WTC11 (cell line): ENCODE measurements around the gene OTOG. TPM values are rescaled to one million over a fixed set of nuclear protein-coding genes. Genes with fewer than 3 reads are reported as not detected.

Source experiments
- ATAC-seq: fragments of 200-7000 bp; cut with Tn5 transposase; 2 replicates; pipeline ENCODE4 v1.10.0; 2021; ENCODE audit warnings: mild to moderate bottlenecking, moderate library complexity
- CTCF ChIA-PET: fragments of 300-600 bp; sonication (Branson Sonifier 250); formaldehyde crosslinking; loops from one replicate; lab custom pipeline; 2021; ENCODE audit warnings: antibody characterized with exemption; lab: Charles Lee
- POLR2A ChIA-PET: fragments of 350-600 bp; sonication (Branson Sonifier 250); formaldehyde crosslinking; loops from one replicate; lab custom pipeline; 2021; ENCODE audit warnings: antibody characterized with exemption; lab: Charles Lee
- DNase-seq: peaks from one replicate; pipeline ENCODE4 v3.0.0; 2021; ENCODE audit warnings: low spot score
- H3K27ac Mint-ChIP-seq: 2 replicates; pipeline ENCODE4 v1.8.0; 2021; ENCODE audit warnings: mixed read lengths
- H3K27me3 Mint-ChIP-seq: 2 replicates; pipeline ENCODE4 v1.8.0; 2021; ENCODE audit warnings: low read depth, mild to moderate bottlenecking, moderate library complexity, mixed read lengths
- H3K36me3 Mint-ChIP-seq: 2 replicates; pipeline ENCODE4 v1.8.0; 2021; ENCODE audit warnings: mixed read lengths
- H3K4me1 Mint-ChIP-seq: 2 replicates; pipeline ENCODE4 v1.8.0; 2022; ENCODE audit warnings: mixed read lengths
- H3K4me3 Mint-ChIP-seq: 2 replicates; pipeline ENCODE4 v1.8.0; 2021; ENCODE audit warnings: mild to moderate bottlenecking, moderate library complexity, mixed read lengths
- H3K9me3 Mint-ChIP-seq: 2 replicates; pipeline ENCODE4 v1.8.0; 2021; ENCODE audit warnings: mixed read lengths
- ARID4B ChIP-seq: sonication (generic); formaldehyde crosslinking; IDR thresholded peaks from 2 replicates; pipeline ENCODE4 v1.8.0; 2023; ENCODE audit warnings: missing genetic modification reagents, mild to moderate bottlenecking, borderline replicate concordance
- E2F4 ChIP-seq: sonication (generic); formaldehyde crosslinking; IDR thresholded peaks from 2 replicates; pipeline ENCODE4 v1.8.1; 2022; ENCODE audit warnings: low read depth, mild to moderate bottlenecking, moderate library complexity, missing genetic modification reagents, borderline replicate concordance
- EMX1 ChIP-seq: fragments of 250-450 bp; sonication (Bioruptor Pico); IDR thresholded peaks from 2 replicates; pipeline ENCODE4 v1.8.0; 2021; ENCODE audit warnings: mild to moderate bottlenecking
- FOXJ3 ChIP-seq: sonication (generic); formaldehyde crosslinking; IDR thresholded peaks from 2 replicates; pipeline ENCODE4 v1.9.0; 2021; ENCODE audit warnings: missing genetic modification reagents, mild to moderate bottlenecking, borderline replicate concordance
- GRHL2 ChIP-seq: fragments of 250-450 bp; sonication (Bioruptor Pico); IDR thresholded peaks from 2 replicates; pipeline ENCODE4 v1.8.0; 2022; ENCODE audit warnings: mild to moderate bottlenecking, moderate library complexity; ENCODE audit not compliant: insufficient replicate concordance, severe bottlenecking
- GTF2I ChIP-seq: fragments of 250-450 bp; sonication (Bioruptor Pico); conservative IDR thresholded peaks from 2 replicates; pipeline ENCODE4 v1.4.0; 2021; ENCODE audit warnings: mild to moderate bottlenecking
- HMGXB4 ChIP-seq: sonication (generic); formaldehyde crosslinking; IDR thresholded peaks from 2 replicates; pipeline ENCODE4 v1.8.1; 2023; ENCODE audit warnings: mild to moderate bottlenecking, moderate library complexity, missing genetic modification reagents
- KAT7 ChIP-seq: sonication (generic); formaldehyde crosslinking; IDR thresholded peaks from 2 replicates; pipeline ENCODE4 v1.8.1; 2023; ENCODE audit warnings: missing genetic modification reagents, mild to moderate bottlenecking, borderline replicate concordance
- MAX ChIP-seq: sonication (generic); formaldehyde crosslinking; IDR thresholded peaks from 2 replicates; pipeline ENCODE4 v1.8.0; 2022; ENCODE audit warnings: mild to moderate bottlenecking, missing genetic modification reagents
- MXD4 ChIP-seq: fragments of 250-450 bp; sonication (Bioruptor Pico); IDR thresholded peaks from 2 replicates; pipeline ENCODE4 v1.8.0; 2021; ENCODE audit warnings: mild to moderate bottlenecking, moderate library complexity, borderline replicate concordance
- NFATC4 ChIP-seq: fragments of 250-450 bp; sonication (Bioruptor Pico); IDR thresholded peaks from 2 replicates; pipeline ENCODE4 v1.9.0; 2021; ENCODE audit warnings: mild to moderate bottlenecking
- NR2C2 ChIP-seq: sonication (generic); formaldehyde crosslinking; IDR thresholded peaks from 2 replicates; pipeline ENCODE4 v1.8.0; 2022; ENCODE audit warnings: mild to moderate bottlenecking, missing genetic modification reagents
- NR3C1 ChIP-seq: sonication (generic); formaldehyde crosslinking; conservative IDR thresholded peaks from 2 replicates; pipeline ENCODE4 v1.8.1; 2023; ENCODE audit warnings: low read depth, mild to moderate bottlenecking, missing genetic modification reagents
- SMAD4 ChIP-seq: sonication (generic); formaldehyde crosslinking; IDR thresholded peaks from 2 replicates; pipeline ENCODE4 v1.8.0; 2022; ENCODE audit warnings: mild to moderate bottlenecking, missing genetic modification reagents
- USF2 ChIP-seq: sonication (generic); formaldehyde crosslinking; IDR thresholded peaks from 2 replicates; pipeline ENCODE4 v1.8.1; 2023; ENCODE audit warnings: mild to moderate bottlenecking, missing genetic modification reagents, moderate library complexity
- ZNF232 ChIP-seq: sonication (generic); formaldehyde crosslinking; IDR thresholded peaks from 2 replicates; pipeline ENCODE4 v1.8.0; 2022; ENCODE audit warnings: mild to moderate bottlenecking, missing genetic modification reagents
- ZNF512 ChIP-seq: sonication (generic); formaldehyde crosslinking; IDR thresholded peaks from 2 replicates; pipeline ENCODE4 v1.8.1; 2022; ENCODE audit warnings: missing genetic modification reagents, borderline replicate concordance
- total RNA-seq: library from RNA; stranded (reverse); gene quantifications from 3 replicates; pipeline ENCODE4 v1.2.3, GENCODE V29; 2021

Gene OTOG
- total RNA-seq, 1 experiment from 2014 or later = 1.4 TPM

GRCh38 chr11:17611049-17611448, 64.0 kb downstream of the OTOG start (continued):
- TF ChIP-seq FOXJ3 (CRISPR knock-in tag) (no peak), MXD4 (no peak), ARID4B (CRISPR knock-in tag) (no peak), KAT7 (CRISPR knock-in tag) (no peak), ZNF512 (CRISPR knock-in tag) (no peak), NR2C2 (CRISPR knock-in tag) (no peak), MAX (CRISPR knock-in tag) (no peak), SMAD4 (CRISPR knock-in tag) (no peak), HMGXB4 (CRISPR knock-in tag) (no peak), NR3C1 (no peak)

GRCh38 chr11:17611503-17612220, 64.6 kb downstream of the OTOG start:
- H3K36me3 Mint-ChIP-seq = no peaks in the 10 kb centered on the region
- DNase-seq = no peak
- H3K27ac Mint-ChIP-seq = no peak overlapping the region
- H3K27me3 Mint-ChIP-seq = peaks cover 3% of the 10 kb centered on the region
- ChIA-PET CTCF (interaction anchor here (1.6 to 3.2 kb wide), 2 partner anchors 10 to 13 kb away, joined by 6 to 14 read pairs; no protein-coding TSS in a partner anchor), POLR2A (no interaction called here)
- TF ChIP-seq E2F4 (CRISPR knock-in tag) (no peak), GRHL2 (no peak), SMAD4 (CRISPR knock-in tag) (no peak), GTF2I (CRISPR knock-in tag) (no peak), NFATC4 (CRISPR knock-in tag) (no peak), ZNF232 (CRISPR knock-in tag) (no peak), USF2 (CRISPR knock-in tag) (no peak), EMX1 (CRISPR knock-in tag) (no peak)
- ATAC-seq = no peak
- H3K9me3 Mint-ChIP-seq = no peaks in the 10 kb centered on the region
- H3K4me1 Mint-ChIP-seq = peaks cover 6% of the 10 kb centered on the region; the same call in 1 of the 2 replicates
- H3K4me3 Mint-ChIP-seq = no peak overlapping the region
